Fibroblast of villous mesenchyme (primary cell): ENCODE data around the gene ATP8B2. TPM values are rescaled to one million over a fixed set of nuclear protein-coding genes. Genes with fewer than 3 reads are reported as not detected.

Experiments
- DNase-seq: peaks from one replicate; pipeline ENCODE4 v3.0.0-alpha.2; 2010; ENCODE audit warnings: low read depth
- H3K4me3 ChIP-seq: 2 replicates; pipeline ENCODE4 v1.5.1; 2011; ENCODE audit warnings: low read depth, mild to moderate bottlenecking, low read length
- CTCF ChIP-seq: IDR thresholded peaks from 2 replicates; pipeline ENCODE4 v1.5.1; 2012; ENCODE audit warnings: low read depth, mild to moderate bottlenecking, low read length; ENCODE audit not compliant: insufficient read depth
- total RNA-seq: library from RNA; depleted of rRNA; stranded (reverse); fragments of >200 nt; gene quantifications from 2 replicates; pipeline ENCODE4 v1.2.3, GENCODE V29; 2012

The ATP8B2 gene
- total RNA-seq, 1 donor, result 155 TPM

DNA sequence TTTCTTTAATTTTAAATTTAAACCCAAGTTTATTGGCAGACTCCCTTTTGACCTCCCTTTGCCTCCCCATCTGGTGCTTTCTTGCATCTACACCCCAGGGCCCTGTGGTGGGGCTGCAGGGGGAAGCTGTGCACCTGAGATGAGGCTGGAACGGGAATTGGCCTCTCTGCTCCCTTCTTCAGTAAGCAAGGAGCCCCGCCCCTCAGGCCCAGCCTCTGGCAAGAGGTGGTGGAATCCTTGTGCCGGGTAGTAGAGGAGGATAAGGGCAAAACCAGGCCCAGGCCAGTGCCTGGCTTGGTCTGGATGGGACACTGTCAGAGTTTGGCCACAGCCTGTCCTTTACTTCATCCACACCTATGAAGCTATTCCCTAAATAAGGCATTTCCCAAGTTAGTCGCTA is 25.1 kb downstream of the ATP8B2 start:
- no peak for DNase-seq

DNA sequence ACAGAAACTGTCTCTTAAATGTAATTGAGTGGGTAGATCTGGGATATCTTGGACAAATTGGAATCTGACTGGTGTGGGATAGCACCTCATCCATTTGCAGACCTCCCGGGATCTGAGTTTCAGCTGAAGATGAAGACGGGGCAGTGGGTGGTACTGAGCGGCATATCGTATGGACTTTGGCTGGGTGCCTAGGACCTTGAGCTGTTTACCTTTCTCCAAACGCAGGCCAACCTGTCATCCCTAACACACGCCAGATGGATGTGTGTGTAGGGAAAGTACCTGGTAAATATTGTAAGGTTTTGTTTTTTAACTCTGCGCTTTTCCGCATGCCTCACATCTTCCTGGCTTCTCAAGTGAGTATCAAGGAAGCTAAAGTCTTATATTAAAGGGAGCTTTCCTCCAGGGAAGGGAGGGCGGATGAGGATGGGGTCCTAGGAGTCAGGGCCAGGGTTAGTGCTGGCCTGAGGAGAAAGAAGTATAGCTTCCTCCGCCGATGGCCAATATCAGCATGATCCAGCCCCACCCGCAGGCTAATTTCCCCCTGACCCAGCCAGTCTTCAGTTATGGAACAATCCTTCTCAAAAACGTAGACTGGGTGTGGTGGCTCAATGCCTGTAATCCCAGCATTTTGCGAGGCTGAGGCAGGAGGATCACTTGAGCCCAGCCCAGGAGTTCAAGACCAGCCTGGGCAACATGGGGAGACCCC is 26.2 kb downstream of the ATP8B2 start:
- no peak for DNase-seq
- no peak for TF ChIP-seq CTCF
- H3K4me3 ChIP-seq, result no peak overlapping the region

More for the DNA sequence above, 25.1 kb downstream of the ATP8B2 start:
- no peak overlapping the region for H3K4me3 ChIP-seq
- no peak for TF ChIP-seq CTCF

- DNase-seq, result no peak
- TF ChIP-seq CTCF, result no peak
- peak overlapping the region; percentile 51 for H3K4me3 ChIP-seq
Observed at GRCh38 chr1:154352245-154352580, 26.9 kb downstream of the ATP8B2 start.

DNA sequence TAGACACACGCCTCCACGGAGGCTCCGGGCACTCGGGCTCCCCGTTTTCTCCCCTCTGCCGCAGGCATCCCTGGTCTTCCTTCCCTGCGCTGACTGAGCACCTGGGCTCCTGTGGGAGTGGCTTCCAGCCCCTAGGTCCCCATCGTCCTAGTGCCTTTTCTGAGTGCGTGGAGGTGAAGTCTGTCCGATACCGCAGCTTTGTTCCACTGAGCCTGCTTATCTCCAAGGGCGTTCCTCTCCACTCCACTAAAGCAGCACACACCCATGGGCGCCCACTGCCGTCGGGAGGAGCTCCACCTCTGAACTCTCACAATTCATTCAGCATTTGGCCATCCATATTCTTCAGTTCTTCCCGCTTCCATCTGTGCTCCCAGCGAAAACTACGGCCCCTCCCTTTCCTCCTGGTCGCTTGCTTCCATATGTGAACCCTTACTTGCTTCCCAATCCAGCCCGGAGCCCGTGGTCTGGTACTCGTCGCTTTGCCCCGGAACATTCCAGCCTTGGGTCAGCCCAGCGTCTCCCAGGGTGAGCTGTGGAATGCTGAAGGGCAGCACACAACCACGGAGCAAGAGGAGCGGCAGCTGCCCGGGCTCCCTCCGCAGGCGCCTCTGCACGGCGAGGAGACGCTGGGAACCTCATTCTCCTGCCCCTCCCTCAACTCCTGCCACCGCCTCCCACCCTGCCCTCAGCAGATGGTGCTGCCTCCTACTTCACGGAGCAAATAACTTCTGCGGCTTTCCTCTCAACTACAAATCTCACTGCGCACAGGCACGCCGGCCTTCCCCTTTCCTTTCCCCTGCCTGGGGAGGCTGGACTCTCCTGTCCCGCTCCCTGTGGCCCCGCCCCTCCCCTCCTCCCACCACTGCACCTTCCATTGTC is 27.5 kb downstream of the ATP8B2 start:
- TF ChIP-seq CTCF, result no peak
- H3K4me3 ChIP-seq, result peak overlapping the region; percentile 51
- DNase-seq, result peak; percentile 81

DNA sequence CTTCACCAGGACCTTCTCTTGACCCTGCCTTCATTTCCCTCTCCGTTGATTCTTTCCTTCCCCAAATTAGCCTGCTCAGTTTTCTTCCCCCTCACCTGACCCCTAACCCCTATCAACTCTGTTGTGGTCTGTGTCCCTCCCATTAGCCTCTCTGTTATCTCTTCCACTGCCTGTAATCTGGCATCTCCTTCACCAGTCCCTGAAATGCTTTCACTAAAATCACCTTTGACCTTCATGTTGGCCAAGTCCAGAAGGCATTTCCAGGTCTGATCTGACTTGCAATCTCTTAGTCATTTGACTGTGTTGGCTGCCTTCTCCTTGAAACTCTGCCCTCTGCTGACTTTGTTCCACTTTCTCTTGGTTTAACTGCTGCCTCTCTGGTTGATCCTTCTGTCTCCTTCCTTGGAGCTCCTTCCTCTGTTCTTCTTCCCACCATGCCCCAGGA is 28.2 kb downstream of the ATP8B2 start:
- TF ChIP-seq CTCF, result peak; percentile 43
- peak; percentile 74 for DNase-seq
- H3K4me3 ChIP-seq, result peak overlapping the region; percentile 51

- peak; percentile 1 for TF ChIP-seq CTCF
- no peak for DNase-seq
- H3K4me3 ChIP-seq, result no peak overlapping the region
Observed at GRCh38 chr1:154353966-154354365, 28.6 kb downstream of the ATP8B2 start.
